HFF-Myc (cell line): ENCODE results near the gene MLYCD.
A peak's percentile ranks its signal among the peaks of the same experiment; 100 is the strongest.

Experiments used
- DNase-seq: peaks from one replicate; pipeline ENCODE4 v3.0.0-alpha.2; 2011; ENCODE audit warnings: low read depth; ENCODE audit errors: extremely low read depth
- H3K4me3 ChIP-seq: replicated peaks from 2 replicates; pipeline ENCODE4 v1.5.1; 2011; ENCODE audit warnings: low read depth, mild to moderate bottlenecking, control low read depth, low read length
- TF ChIP-seq, protein P1 (sequence below): IDR thresholded peaks from 2 replicates; pipeline ENCODE4 v1.5.1; 2012; ENCODE audit warnings: mild to moderate bottlenecking, low read depth, low read length, control low read depth; ENCODE audit errors: missing control alignments

Gene MLYCD

DNA sequence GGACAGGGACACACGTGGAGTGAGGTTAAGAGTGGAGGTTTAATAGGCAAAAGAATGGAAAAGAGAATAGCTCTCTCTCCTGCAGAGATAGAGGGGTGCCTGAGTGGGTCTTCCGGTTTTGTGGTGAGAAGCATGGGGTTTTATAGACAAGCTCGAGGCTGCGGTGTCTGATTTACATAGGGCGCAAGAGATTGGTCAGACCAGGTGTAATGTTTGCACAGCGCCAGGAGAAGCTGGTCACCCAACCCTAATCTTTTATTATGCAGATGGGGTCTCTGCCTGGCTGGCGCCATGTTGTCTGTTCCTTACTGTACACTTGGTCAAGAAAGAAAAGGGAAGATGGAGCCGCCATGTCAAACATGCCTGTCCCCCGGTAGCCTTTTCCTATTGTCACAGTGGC is 44.5 kb upstream of the MLYCD start:
- H3K4me3 ChIP-seq: no peak overlapping the region
- TF ChIP-seq, protein P1, sequence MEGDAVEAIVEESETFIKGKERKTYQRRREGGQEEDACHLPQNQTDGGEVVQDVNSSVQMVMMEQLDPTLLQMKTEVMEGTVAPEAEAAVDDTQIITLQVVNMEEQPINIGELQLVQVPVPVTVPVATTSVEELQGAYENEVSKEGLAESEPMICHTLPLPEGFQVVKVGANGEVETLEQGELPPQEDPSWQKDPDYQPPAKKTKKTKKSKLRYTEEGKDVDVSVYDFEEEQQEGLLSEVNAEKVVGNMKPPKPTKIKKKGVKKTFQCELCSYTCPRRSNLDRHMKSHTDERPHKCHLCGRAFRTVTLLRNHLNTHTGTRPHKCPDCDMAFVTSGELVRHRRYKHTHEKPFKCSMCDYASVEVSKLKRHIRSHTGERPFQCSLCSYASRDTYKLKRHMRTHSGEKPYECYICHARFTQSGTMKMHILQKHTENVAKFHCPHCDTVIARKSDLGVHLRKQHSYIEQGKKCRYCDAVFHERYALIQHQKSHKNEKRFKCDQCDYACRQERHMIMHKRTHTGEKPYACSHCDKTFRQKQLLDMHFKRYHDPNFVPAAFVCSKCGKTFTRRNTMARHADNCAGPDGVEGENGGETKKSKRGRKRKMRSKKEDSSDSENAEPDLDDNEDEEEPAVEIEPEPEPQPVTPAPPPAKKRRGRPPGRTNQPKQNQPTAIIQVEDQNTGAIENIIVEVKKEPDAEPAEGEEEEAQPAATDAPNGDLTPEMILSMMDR: no peak
- no peak for DNase-seq

DNA sequence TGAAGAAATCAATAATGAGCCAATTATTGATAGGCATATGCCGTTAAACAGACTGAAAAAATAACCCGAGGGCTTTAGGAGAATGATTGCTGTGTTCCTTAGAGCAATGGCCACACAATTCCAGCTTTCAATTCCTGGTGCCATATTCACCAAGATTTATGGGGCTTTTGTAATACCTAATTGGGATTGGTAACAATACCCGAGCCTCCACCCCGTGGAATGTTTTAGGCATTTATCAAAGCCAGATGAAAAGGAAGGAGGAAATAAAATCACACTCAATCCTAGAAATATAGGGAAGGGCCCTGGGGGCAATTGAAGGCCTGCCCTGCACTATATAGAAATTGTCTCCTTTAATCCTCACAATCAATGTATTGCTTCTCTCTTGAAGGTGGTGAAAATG is 42.1 kb upstream of the MLYCD start:
- no peak overlapping the region for H3K4me3 ChIP-seq
- TF ChIP-seq, protein P1: no peak
- DNase-seq: no peak

DNA sequence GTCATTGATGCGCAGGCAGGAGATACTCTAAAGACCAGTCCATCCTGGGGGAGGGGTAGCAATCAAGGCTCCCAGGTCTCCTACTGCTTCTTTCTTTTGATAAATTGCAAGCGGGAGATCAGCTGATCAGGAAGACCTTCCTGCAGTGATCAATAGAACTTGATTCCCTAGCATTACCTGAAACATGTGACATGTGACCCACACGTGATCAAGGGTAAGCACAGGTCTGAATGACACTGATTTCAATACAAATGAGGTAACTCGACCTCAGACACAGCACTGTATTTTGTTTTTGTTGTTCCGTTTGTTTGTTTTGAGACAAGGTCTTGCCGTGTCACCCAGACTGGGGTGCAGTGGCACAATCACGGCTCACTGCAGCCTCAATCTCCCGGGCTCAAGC is 39.6 kb upstream of the MLYCD start:
- H3K4me3 ChIP-seq: no peak overlapping the region
- no peak for DNase-seq
- TF ChIP-seq, protein P1: no peak

DNA sequence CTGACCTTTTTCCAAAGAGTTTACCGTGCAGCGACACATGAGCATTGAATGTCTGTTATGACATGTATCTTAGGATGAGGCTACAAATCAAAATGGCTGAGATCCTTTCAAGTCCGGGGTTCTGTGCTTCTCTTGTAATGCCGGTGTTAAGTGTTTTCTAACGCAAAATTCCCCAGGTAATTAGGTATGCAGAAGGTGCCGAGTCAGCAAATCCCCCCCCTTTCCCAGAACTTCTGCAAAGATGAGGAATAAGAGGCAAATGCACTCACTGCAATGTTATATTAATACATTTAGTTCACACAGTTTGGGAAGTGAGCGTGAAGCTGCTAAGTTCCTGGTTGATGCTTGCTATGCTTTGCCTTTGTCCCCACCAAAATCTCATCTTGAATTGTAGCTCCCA is 36.3 kb upstream of the MLYCD start:
- TF ChIP-seq, protein P1: no peak
- DNase-seq: no peak

DNA sequence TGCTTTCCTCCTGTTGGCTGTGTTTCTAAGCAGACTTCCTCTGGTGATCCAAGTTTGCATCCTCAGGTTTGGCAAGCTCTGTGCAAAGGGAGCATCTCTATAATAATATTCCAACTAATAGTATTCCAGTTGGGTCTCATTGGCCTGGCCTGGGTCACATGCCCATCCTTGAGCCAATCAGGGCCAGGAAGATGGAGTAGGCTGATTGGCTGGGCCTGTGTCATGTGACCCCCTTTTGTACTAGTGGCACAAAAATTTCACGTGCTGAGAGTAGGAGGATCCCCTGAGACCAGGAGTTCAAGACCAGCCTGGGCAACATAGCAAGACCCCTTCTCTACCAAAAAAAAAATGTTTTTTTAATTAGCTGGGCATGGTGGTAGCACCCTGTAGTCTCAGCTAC is 35.2 kb upstream of the MLYCD start:
- TF ChIP-seq, protein P1: no peak
- no peak for DNase-seq

More for the DNA sequence above, 36.3 kb upstream of the MLYCD start:
- H3K4me3 ChIP-seq: no peak overlapping the region

DNA sequence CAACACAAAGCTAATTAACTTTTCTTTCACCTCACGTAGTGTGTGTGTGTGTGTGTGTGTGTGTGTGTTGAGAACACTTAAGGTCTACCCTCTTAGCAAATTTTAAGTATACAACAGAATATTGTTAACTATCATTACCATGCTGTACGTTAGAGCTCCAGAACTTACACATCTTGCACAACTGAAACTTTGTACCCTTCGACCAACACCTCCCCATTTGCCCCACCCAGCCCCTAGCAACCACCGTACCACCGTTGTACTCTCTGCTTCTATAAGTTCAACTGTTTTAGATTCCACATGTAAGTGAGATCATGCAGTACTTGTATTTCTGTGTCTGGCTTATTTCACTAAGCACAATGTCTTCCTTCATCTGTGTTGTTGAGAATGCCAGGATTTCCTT is 28.1 kb upstream of the MLYCD start:
- TF ChIP-seq, protein P1: no peak
- DNase-seq: no peak
- no peak overlapping the region for H3K4me3 ChIP-seq

More for the DNA sequence above, 35.2 kb upstream of the MLYCD start:
- H3K4me3 ChIP-seq: no peak overlapping the region

DNA sequence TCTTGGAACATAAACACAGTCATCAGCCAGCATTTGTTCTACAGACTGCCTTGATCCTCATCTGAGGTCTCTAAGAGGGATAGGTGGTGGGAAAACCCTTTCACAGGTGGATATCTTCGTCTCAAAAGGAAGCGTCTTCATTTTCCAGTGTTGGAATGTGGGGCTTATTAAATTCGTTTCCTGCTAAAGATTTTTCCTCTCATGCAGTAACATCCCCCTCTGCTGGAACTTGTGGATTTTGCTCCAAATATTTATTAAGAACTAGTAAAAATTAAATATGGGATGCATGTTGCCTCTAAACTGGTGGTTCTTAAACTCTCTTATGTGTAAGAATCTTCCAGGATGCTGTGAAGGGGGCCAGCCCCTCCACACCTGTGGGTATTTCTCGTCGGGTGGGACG is 20.1 kb upstream of the MLYCD start:
- peak; percentile 24 for DNase-seq

More for the DNA sequence above, 20.1 kb upstream of the MLYCD start:
- H3K4me3 ChIP-seq: no peak overlapping the region
- TF ChIP-seq, protein P1: peak; percentile 44
